Keratinocyte (primary cell): ENCODE data around the gene MARCHF3. TPM values are rescaled to one million over a fixed set of nuclear protein-coding genes. Genes with fewer than 3 reads are reported as not detected.

Experiments used
- DNase-seq: peaks from one replicate; pipeline ENCODE4 v3.0.0-alpha.2; 2011; ENCODE audit warnings: low read depth, missing footprints, low spot score
- FAIRE-seq: peaks from 2 replicates; lab custom pipeline; 2011; peaks lifted over from hg19 to GRCh38; lab: Jason Lieb, UNC
- H2AFZ ChIP-seq: 2 replicates; pipeline ENCODE4 v1.6.0; 2012; ENCODE audit warnings: low read length, control low read depth, inconsistent platforms; ENCODE audit not compliant: control insufficient read depth
- H3K27ac ChIP-seq: 2 replicates; pipeline ENCODE4 v1.5.1; 2011; ENCODE audit warnings: low read length; ENCODE audit not compliant: control insufficient read depth, insufficient read depth
- H3K27me3 ChIP-seq: 3 replicates; pipeline ENCODE4 v1.6.0; 2011; ENCODE audit warnings: low read length; ENCODE audit not compliant: control insufficient read depth, insufficient read depth; ENCODE audit errors: extremely low read depth
- H3K36me3 ChIP-seq, 2 experiments: 2 replicates in 1 of 2; 3 replicates in 1 of 2; pipeline ENCODE4 v1.5.1; 2011; ENCODE audit warnings: low read length in 2 of 2, mild to moderate bottlenecking in 1 of 2; ENCODE audit not compliant: control insufficient read depth in 2 of 2, insufficient read depth in 2 of 2; ENCODE audit errors: extremely low read depth in 1 of 2
- H3K4me1 ChIP-seq: 3 replicates; pipeline ENCODE4 v1.5.1; 2011; ENCODE audit warnings: low read length; ENCODE audit not compliant: control insufficient read depth, insufficient read depth; ENCODE audit errors: extremely low read depth
- H3K4me2 ChIP-seq: 3 replicates; pipeline ENCODE4 v1.6.0; 2011; ENCODE audit warnings: low read depth, low read length; ENCODE audit not compliant: control insufficient read depth, insufficient read depth; ENCODE audit errors: extremely low read depth
- H3K4me3 ChIP-seq, 3 experiments: fragments of 200-600 bp in 1 of 3; sonication (generic) in 1 of 3; 2 replicates in 2 of 3; 3 replicates in 1 of 3; pipeline ENCODE4 v1.5.1; 2011 to 2016; ENCODE audit warnings: low read length in 3 of 3, mild to moderate bottlenecking in 3 of 3, control low read depth in 2 of 3, inconsistent platforms in 1 of 3, low read depth in 1 of 3, mixed read lengths in 1 of 3, mixed run types in 1 of 3, moderate library complexity in 1 of 3; ENCODE audit not compliant: control insufficient read depth in 2 of 3, insufficient read depth in 2 of 3; ENCODE audit errors: extremely low read depth in 1 of 3
- H3K79me2 ChIP-seq: 2 replicates; pipeline ENCODE4 v1.6.0; 2012; ENCODE audit warnings: low read length; ENCODE audit not compliant: control insufficient read depth, insufficient read depth
- H3K9ac ChIP-seq: 3 replicates; pipeline ENCODE4 v1.6.0; 2011; ENCODE audit warnings: low read length; ENCODE audit not compliant: control insufficient read depth, insufficient read depth; ENCODE audit errors: extremely low read depth
- H3K9me1 ChIP-seq: 3 replicates; pipeline ENCODE4 v1.6.0; 2011; ENCODE audit warnings: low read length; ENCODE audit not compliant: control insufficient read depth, insufficient read depth; ENCODE audit errors: extremely low read depth
- H3K9me3 ChIP-seq: 2 replicates; pipeline ENCODE4 v1.5.1; 2012; ENCODE audit warnings: low read depth, low read length; ENCODE audit not compliant: control insufficient read depth
- H4K20me1 ChIP-seq: 3 replicates; pipeline ENCODE4 v1.6.0; 2011; ENCODE audit warnings: low read length; ENCODE audit not compliant: control insufficient read depth, insufficient read depth; ENCODE audit errors: extremely low read depth
- CTCF ChIP-seq, 3 experiments: IDR thresholded peaks in 1 of 3; conservative IDR thresholded peaks in 1 of 3; optimal IDR thresholded peaks in 1 of 3; 2 replicates in 2 of 3; 3 replicates in 1 of 3; pipeline versions ENCODE3 to v1.5.1; 2011; ENCODE audit warnings: low read length in 3 of 3, mild to moderate bottlenecking in 3 of 3, moderate library complexity in 2 of 3, control low read depth in 1 of 3, inconsistent platforms in 1 of 3; ENCODE audit not compliant: insufficient read depth in 2 of 3; ENCODE audit errors: extremely low read depth in 1 of 3
- EZH2 ChIP-seq: IDR thresholded peaks from one replicate; pipeline ENCODE4 v1.6.1; 2012; ENCODE audit warnings: inconsistent platforms, mild to moderate bottlenecking, low read length, moderate library complexity
- dilution Hi-C: fragments of 300-500 bp; cut with MboI; formaldehyde crosslinking; loops from one replicate; pipeline ENCODE4 v1.7.0; 2020; ENCODE audit warnings: low sequenced_read_pairs; ENCODE audit not compliant: extremely low pct_ligation_motif_present
- polyA plus RNA-seq, 5 experiments: library from polyadenylated mRNA; depleted of rRNA in 3 of 5; stranded (reverse) in 3 of 5; stranded (forward) in 1 of 5; unstranded in 1 of 5; fragments of >200 nt; gene quantifications; 1 replicate in 1 of 5; 2 replicates in 3 of 5; 3 replicates in 1 of 5; pipeline versions ENCODE4 v1.2.1 to v1.2.3, GENCODE V29; 2011 to 2012; ENCODE audit warnings: missing spikeins in 2 of 5, low read depth in 1 of 5, low replicate concordance in 1 of 5

MARCHF3 gene
- polyA plus RNA-seq, 1 donor (not counting 4 experiments of a cell fraction or from before 2014, with no cell fraction given) = 0.45 TPM

- H3K4me1 ChIP-seq = no peaks in the 10 kb centered on the region
- DNase-seq = no peak
These were observed 22.7 kb upstream of the MARCHF3 start for GRCh38 chr5:127053049-127053448.

GRCh38 chr5:127051591-127051990 is 21.2 kb upstream of the MARCHF3 start:
- dilution Hi-C loops = no loop called here
- Histone ChIP-seq H2AFZ (no peak overlapping the region), H4K20me1 (no peaks in the 10 kb centered on the region), H3K27me3 (no peaks in the 10 kb centered on the region), H3K4me1 (no peaks in the 10 kb centered on the region), H3K4me3 (no peak overlapping the region), H3K27ac (no peak overlapping the region), H3K9ac (no peak overlapping the region), H3K79me2 (no peaks in the 10 kb centered on the region), H3K9me3 (no peaks in the 10 kb centered on the region), H3K4me2 (no peak overlapping the region), H3K36me3 (peaks cover 4 to 5% of the 10 kb centered on the region in 2 experiments), H3K9me1 (no peaks in the 10 kb centered on the region)
- no peak for TF ChIP-seq CTCF (optimal IDR thresholded peaks at IDR 0.05 in 1 of 3, IDR thresholded peaks at IDR 0.05 in 1 of 3, conservative IDR thresholded peaks at IDR 0.05 in 1 of 3; ENCODE audit: extremely low read depth in 1 of 3, insufficient read depth in 2 of 3, low read length in 3 of 3)
- no peak for TF ChIP-seq EZH2
- DNase-seq = no peak
- no peak for FAIRE-seq

More at GRCh38 chr5:127053049-127053448, 22.7 kb upstream of the MARCHF3 start:
- no peak overlapping the region for H3K9ac ChIP-seq
- FAIRE-seq = no peak
- H3K79me2 ChIP-seq = no peaks in the 10 kb centered on the region
- H3K9me3 ChIP-seq = no peaks in the 10 kb centered on the region
- H3K9me1 ChIP-seq = no peaks in the 10 kb centered on the region
- no peak overlapping the region for H2AFZ ChIP-seq
- H4K20me1 ChIP-seq = no peaks in the 10 kb centered on the region
- H3K27me3 ChIP-seq = no peaks in the 10 kb centered on the region
- TF ChIP-seq CTCF (optimal IDR thresholded peaks at IDR 0.05 in 1 of 3, IDR thresholded peaks at IDR 0.05 in 1 of 3, conservative IDR thresholded peaks at IDR 0.05 in 1 of 3; ENCODE audit: extremely low read depth in 1 of 3, insufficient read depth in 2 of 3, low read length in 3 of 3) (no peak), EZH2 (no peak)
- no peak overlapping the region for H3K27ac ChIP-seq
- peaks cover 5 to 8% of the 10 kb centered on the region in 2 experiments for H3K36me3 ChIP-seq
- dilution Hi-C loops = no loop called here
- no peak overlapping the region for H3K4me3 ChIP-seq
- no peak overlapping the region for H3K4me2 ChIP-seq
